K562 (cell line): ENCODE results near the gene GRP. TPM values are rescaled to one million over a fixed set of nuclear protein-coding genes. Genes with fewer than 3 reads are reported as not detected.

Experiments
- ATAC-seq: fragments of 200-7000 bp; cut with Tn5 transposase; 3 replicates; pipeline ENCODE4 v1.9.1; 2020; ENCODE audit warnings: moderate library complexity
- BruUV-seq: library from RNA; stranded (reverse); fragments of 400-500 nt; replicated peaks from 2 replicates; lab custom pipeline; 2021; lab: Mats Ljungman, UMichigan
- CTCF ChIA-PET: fragments of 300-600 bp; formaldehyde crosslinking; extraction: SDS; loops from one replicate; lab custom pipeline; 2021; ENCODE audit warnings: low intra/inter-chr PET ratio; lab: Yijun Ruan, JAX
- POLR2A ChIA-PET: fragments of 300-600, 350-650 bp; sonication (Branson Sonifier 250); formaldehyde crosslinking; extraction: SDS; loops from one replicate; lab custom pipeline; 2021; ENCODE audit warnings: antibody characterized with exemption, inconsistent platforms; lab: Yijun Ruan, JAX
- DNase-seq, 4 experiments: peaks; one replicate each; pipeline versions ENCODE4 v3.0.0 to v3.0.0-alpha.2; 2011 to 2018; ENCODE audit warnings: low spot score in 3 of 4, mixed read lengths in 3 of 4; ENCODE audit errors: extremely low read depth in 1 of 4
- FAIRE-seq: peaks from 2 replicates; lab custom pipeline; 2011; peaks lifted over from hg19 to GRCh38; lab: Jason Lieb, UNC
- H2AFZ ChIP-seq: 2 replicates; pipeline ENCODE4 v1.6.0; 2011; ENCODE audit warnings: low read depth, low read length, control low read depth, inconsistent platforms
- H3K27ac ChIP-seq: fragments of 200-600 bp; 3 replicates; pipeline ENCODE4 v1.8.0; 2011; ENCODE audit warnings: low read depth, mild to moderate bottlenecking, control low read depth, inconsistent platforms, low read length, moderate library complexity, mixed read lengths; ENCODE audit errors: extremely low read depth
- H3K27me3 ChIP-seq, 2 experiments: fragments of 300-600 bp in 1 of 2; 2 replicates in 1 of 2; 3 replicates in 1 of 2; pipeline versions ENCODE4 v1.6.0 to v1.8.0; 2011; ENCODE audit warnings: inconsistent platforms in 2 of 2, low read length in 2 of 2, mild to moderate bottlenecking in 1 of 2, mixed read lengths in 1 of 2, moderate library complexity in 1 of 2; ENCODE audit not compliant: control insufficient read depth in 2 of 2, insufficient read depth in 2 of 2
- H3K36me3 ChIP-seq: fragments of 300-600 bp; 3 replicates; pipeline ENCODE4 v1.8.0; 2011; ENCODE audit warnings: mild to moderate bottlenecking, low read length, inconsistent platforms; ENCODE audit not compliant: control insufficient read depth, insufficient read depth
- H3K4me1 ChIP-seq, 2 experiments: fragments of 200-600 bp in 1 of 2; replicated peaks in 1 of 2; 2 replicates in 1 of 2; 3 replicates in 1 of 2; pipeline versions ENCODE4 v1.5.1 to v1.8.0; 2011; ENCODE audit warnings: inconsistent platforms in 2 of 2, low read length in 2 of 2, mild to moderate bottlenecking in 1 of 2, mixed read lengths in 1 of 2, moderate library complexity in 1 of 2; ENCODE audit not compliant: control insufficient read depth in 2 of 2, insufficient read depth in 2 of 2
- H3K4me2 ChIP-seq: 2 replicates; pipeline ENCODE4 v1.6.1; 2011; ENCODE audit warnings: low read length, control low read depth, inconsistent platforms, mixed read lengths; ENCODE audit not compliant: insufficient read depth
- H3K4me3 ChIP-seq: fragments of 200-600 bp; sonication (generic), shearing (Covaris generic); 2 replicates; pipeline ENCODE4 v1.5.1; 2016; ENCODE audit warnings: control low read depth, inconsistent platforms
- H3K79me2 ChIP-seq: fragments of 200-600 bp; 3 replicates; pipeline ENCODE4 v1.8.0; 2011; ENCODE audit warnings: low read length, inconsistent platforms; ENCODE audit not compliant: control insufficient read depth, insufficient read depth
- H3K9ac ChIP-seq, 2 experiments: 2 replicates each; pipeline versions ENCODE4 v1.6.0 to v1.6.1; 2011; ENCODE audit warnings: low read depth in 2 of 2, low read length in 2 of 2, control low read depth in 1 of 2, inconsistent platforms in 1 of 2, mild to moderate bottlenecking in 1 of 2, mixed read lengths in 1 of 2; ENCODE audit not compliant: insufficient read depth in 1 of 2
- H3K9me1 ChIP-seq: one replicate; pipeline ENCODE4 v1.6.0; 2011; ENCODE audit warnings: inconsistent platforms, mild to moderate bottlenecking, low read length, moderate library complexity; ENCODE audit not compliant: control insufficient read depth, insufficient read depth
- H3K9me3 ChIP-seq: replicated peaks from 2 replicates; pipeline ENCODE4 v1.5.1; 2011; ENCODE audit warnings: low read depth, low read length, inconsistent platforms; ENCODE audit not compliant: control insufficient read depth, insufficient read depth
- H4K20me1 ChIP-seq: replicated peaks from 2 replicates; pipeline ENCODE4 v1.6.1; 2011; ENCODE audit warnings: low read length, inconsistent platforms, mixed read lengths; ENCODE audit not compliant: control insufficient read depth, insufficient read depth
- CHD4 ChIP-seq: fragments of 200-600 bp; sonication (generic); IDR thresholded peaks from 3 replicates; pipeline ENCODE4 v1.6.1; 2012; ENCODE audit warnings: low read depth, mild to moderate bottlenecking, mixed read lengths, low read length, inconsistent platforms; ENCODE audit not compliant: insufficient read depth, insufficient replicate concordance, poor library complexity, severe bottlenecking
- NCOA2 ChIP-seq, 2 experiments: fragments of 450-650 bp; IDR thresholded peaks; 2 replicates each; pipeline ENCODE4 v1.6.1; 2018; ENCODE audit warnings: mild to moderate bottlenecking in 2 of 2, moderate library complexity in 1 of 2; ENCODE audit not compliant: partially characterized antibody in 2 of 2
- SIN3B ChIP-seq: fragments of 450-650 bp; IDR thresholded peaks from 2 replicates; pipeline ENCODE4 v1.6.1; 2017; ENCODE audit warnings: low read depth, mild to moderate bottlenecking, moderate library complexity
- TAF9B ChIP-seq: fragments of 450-650 bp; IDR thresholded peaks from 2 replicates; pipeline ENCODE4 v1.6.1; 2018; ENCODE audit warnings: mild to moderate bottlenecking; ENCODE audit not compliant: partially characterized antibody
- WGBS: fragments of 100-300 bp; shearing (Covaris generic); methylation state at CpG from one replicate; pipeline ENCODE4 v1.1.6; 2016; ENCODE audit warnings: low coverage, mixed read lengths; ENCODE audit not compliant: insufficient coverage; ENCODE audit errors: missing lambda C conversion rate; 5-methylcytosine and 5-hydroxymethylcytosine counted together
- in situ Hi-C: fragments of 300-500 bp; cut with MboI; formaldehyde crosslinking; loops from 4 replicates; pipeline ENCODE4 v1.15.0; 2018; ENCODE audit warnings: inconsistent platforms, mixed read lengths
- intact Hi-C: fragments of 100-400 bp; cut with micrococcal nuclease; formaldehyde crosslinking; loops from 2 replicates; pipeline ENCODE4 v1.14.2; 2022
- polyA plus RNA-seq, 8 experiments: library from polyadenylated mRNA; depleted of rRNA in 4 of 8; stranded (reverse) in 5 of 8; unstranded in 3 of 8; fragments of >200 nt; fragmentation: Nextera tagmentation in 2 of 8; fragmentation: Illumina TruSeq in 1 of 8; extraction: Ambion mirVana in 2 of 8; extraction: Trizol in 1 of 8; gene quantifications; 2 replicates each; pipeline versions ENCODE4 v1.2.1 to v1.2.3, GENCODE V29; 2011 to 2014; ENCODE audit warnings: inconsistent platforms in 1 of 8, missing spikeins in 1 of 8
- total RNA-seq, 7 experiments: library from RNA; depleted of rRNA in 6 of 7; stranded (reverse); fragments of >200 nt in 6 of 7; fragmentation: Illumina TruSeq in 2 of 7; extraction: Trizol in 2 of 7; gene quantifications; 2 replicates each; pipeline versions ENCODE4 v1.2.1 to v1.2.3, GENCODE V29; 2011 to 2021; ENCODE audit warnings: low replicate concordance in 1 of 7
- TF ChIP-seq, protein P1 (sequence below): fragments of 450-650 bp; formaldehyde crosslinking; IDR thresholded peaks from 2 replicates; pipeline ENCODE4 v1.4.0; 2020; ENCODE audit warnings: mild to moderate bottlenecking, moderate library complexity

The GRP gene
- total and polyA plus RNA-seq, 9 of the 15 experiments (the other 6 are each of a cell fraction or from before 2014, with no cell fraction given) = 0.07 TPM; not detected in 8

DNA sequence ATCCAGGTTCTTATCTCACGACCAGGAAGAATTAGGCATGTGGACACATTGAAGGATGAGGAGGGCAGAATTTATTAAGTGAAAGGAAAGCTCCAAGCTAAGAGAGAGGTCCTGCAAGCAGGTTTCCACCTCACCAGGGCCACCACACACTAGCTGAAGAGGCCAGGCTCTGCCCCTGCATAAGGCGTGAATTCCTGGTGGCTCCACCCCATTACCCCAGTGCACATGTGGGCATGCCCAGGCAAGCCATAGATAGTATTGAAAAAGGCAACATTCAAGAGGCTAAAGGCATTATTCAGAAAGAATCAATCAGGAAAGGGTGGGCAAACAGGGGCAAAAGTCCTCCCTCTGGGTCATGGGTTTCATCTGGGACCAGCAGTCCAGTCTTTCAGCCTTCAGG lies 30.9 kb upstream of the GRP start:
- no peak for FAIRE-seq

DNA sequence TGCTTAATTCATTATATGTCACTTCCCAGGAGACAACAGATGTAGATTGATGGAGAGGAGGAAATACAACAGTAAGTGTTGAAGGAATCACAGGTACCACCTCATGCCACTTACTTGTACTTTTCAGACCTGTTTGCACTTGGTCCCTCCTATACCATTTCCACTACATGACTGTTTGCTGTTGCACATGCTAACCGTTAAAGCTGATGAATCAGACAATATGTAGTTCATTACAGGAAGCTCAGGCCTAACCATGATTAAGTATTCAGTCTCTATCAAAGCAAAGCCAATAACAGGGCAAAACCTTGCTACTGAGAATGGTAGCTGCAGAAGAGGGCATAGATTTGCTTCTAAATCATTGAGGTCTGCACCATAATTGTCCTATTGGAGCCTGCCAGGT lies 30.2 kb upstream of the GRP start:
- in situ Hi-C loops (no loop called here), intact Hi-C loops (no loop called here)
- BruUV-seq = no TSS peak
- Histone ChIP-seq H3K27ac (no peak overlapping the region), H3K4me2 (no peak overlapping the region), H3K4me3 (no peak overlapping the region), H3K9me1 (no peaks in the 10 kb centered on the region), H3K4me1 (no peaks in the 10 kb centered on the region), H3K79me2 (no peaks in the 10 kb centered on the region), H2AFZ (no peak overlapping the region), H3K9me3 (no peaks in the 10 kb centered on the region), H3K9ac (no peak overlapping the region), H3K36me3 (no peaks in the 10 kb centered on the region), H3K27me3 (no peaks in the 10 kb centered on the region), H4K20me1 (no peaks in the 10 kb centered on the region)
- ChIA-PET CTCF (no interaction called here), POLR2A (no interaction called here)
- FAIRE-seq (no peak), ATAC-seq (no peak), DNase-seq (no peak)
- 0% methylated on average over 1 of the region's 1 CpG for WGBS
- TF ChIP-seq TAF9B = no peak
- TF ChIP-seq, protein P1, sequence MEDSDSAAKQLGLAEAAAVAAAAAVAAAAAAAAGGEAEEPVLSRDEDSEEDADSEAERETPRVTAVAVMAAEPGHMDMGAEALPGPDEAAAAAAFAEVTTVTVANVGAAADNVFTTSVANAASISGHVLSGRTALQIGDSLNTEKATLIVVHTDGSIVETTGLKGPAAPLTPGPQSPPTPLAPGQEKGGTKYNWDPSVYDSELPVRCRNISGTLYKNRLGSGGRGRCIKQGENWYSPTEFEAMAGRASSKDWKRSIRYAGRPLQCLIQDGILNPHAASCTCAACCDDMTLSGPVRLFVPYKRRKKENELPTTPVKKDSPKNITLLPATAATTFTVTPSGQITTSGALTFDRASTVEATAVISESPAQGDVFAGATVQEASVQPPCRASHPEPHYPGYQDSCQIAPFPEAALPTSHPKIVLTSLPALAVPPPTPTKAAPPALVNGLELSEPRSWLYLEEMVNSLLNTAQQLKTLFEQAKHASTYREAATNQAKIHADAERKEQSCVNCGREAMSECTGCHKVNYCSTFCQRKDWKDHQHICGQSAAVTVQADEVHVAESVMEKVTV (CRISPR knock-in tag) = no peak
- TF ChIP-seq CHD4 = no peak

More for the DNA sequence above, 30.9 kb upstream of the GRP start:
- Histone ChIP-seq H3K9me3 (no peaks in the 10 kb centered on the region), H3K4me3 (no peak overlapping the region), H3K4me2 (no peak overlapping the region), H3K27me3 (no peaks in the 10 kb centered on the region), H3K9ac (no peak overlapping the region), H3K36me3 (no peaks in the 10 kb centered on the region), H3K9me1 (no peaks in the 10 kb centered on the region), H4K20me1 (no peaks in the 10 kb centered on the region), H3K4me1 (no peaks in the 10 kb centered on the region), H2AFZ (no peak overlapping the region), H3K27ac (no peak overlapping the region), H3K79me2 (no peaks in the 10 kb centered on the region)
- intact Hi-C loops (no loop called here), in situ Hi-C loops (no loop called here)
- 0% methylated on average over 2 of the region's 2 CpGs for WGBS
- POLR2A ChIA-PET = no interaction called here
- ATAC-seq (no peak), DNase-seq (no peak)
- CTCF ChIA-PET = no interaction called here
- no peak for TF ChIP-seq SIN3B
- TF ChIP-seq NCOA2 (IDR thresholded peaks at IDR 0.05; ENCODE audit: partially characterized antibody in 2 of 2) = no peak
- BruUV-seq = no TSS peak
